Measurements from ENCODE around the gene SPAG7.

The SPAG7 gene

GRCh38 chr17:4968486-4969046, 949 bp upstream of the SPAG7 start:
- H3K27ac ChIP-seq = peak overlapping the region; percentile 95
- TF ChIP-seq CTCF (conservative IDR thresholded peaks at IDR 0.05) (no peak), ZFX (IDR thresholded peaks at IDR 0.05) (no peak)

GRCh38 chr17:4966844-4967538, 626 bp downstream of the SPAG7 start:
- no peak for TF ChIP-seq CTCF (conservative IDR thresholded peaks at IDR 0.05)
- TF ChIP-seq ZFX (IDR thresholded peaks at IDR 0.05) = peak; percentile 44; the same call in 1 of the 2 replicates
- H3K27ac ChIP-seq = peak overlapping the region; percentile 95

GRCh38 chr17:4965311-4965986, 2.2 kb downstream of the SPAG7 start:
- no peak for TF ChIP-seq CTCF (conservative IDR thresholded peaks at IDR 0.05)
- peak overlapping the region; percentile 95 for H3K27ac ChIP-seq

GRCh38 chr17:4960279-4960922, 7.2 kb downstream of the SPAG7 start:
- TF ChIP-seq ZFX (IDR thresholded peaks at IDR 0.05) (no peak), CTCF (conservative IDR thresholded peaks at IDR 0.05) (no peak)
- no peak overlapping the region for H3K27ac ChIP-seq

- TF ChIP-seq ZFX (IDR thresholded peaks at IDR 0.05) = no peak
- no peak for TF ChIP-seq CTCF (conservative IDR thresholded peaks at IDR 0.05)
Measured at GRCh38 chr17:4959261-4959965, 8.2 kb downstream of the SPAG7 start.

GRCh38 chr17:4958102-4958501, 9.5 kb downstream of the SPAG7 start:
- TF ChIP-seq ZFX (IDR thresholded peaks at IDR 0.05) = no peak
- TF ChIP-seq CTCF (conservative IDR thresholded peaks at IDR 0.05) = no peak
- H3K27ac ChIP-seq = no peak overlapping the region

More at GRCh38 chr17:4959261-4959965, 8.2 kb downstream of the SPAG7 start:
- H3K27ac ChIP-seq = no peak overlapping the region
